GM23248 (cell line): ENCODE results near the gene TUG1. TPM values are rescaled to one million over a fixed set of nuclear protein-coding genes. Genes with fewer than 3 reads are reported as not detected.

ENCODE experiments used
- DNase-seq: peaks from one replicate; pipeline ENCODE4 v3.0.0-alpha.2; 2015
- H2AFZ ChIP-seq: fragments of 200-600 bp; sonication (generic); 2 replicates; pipeline ENCODE4 v1.6.1; 2016; ENCODE audit warnings: antibody characterized with exemption
- H3F3A ChIP-seq: fragments of 200-600 bp; sonication (generic); 2 replicates; pipeline ENCODE4 v1.6.1; 2016; ENCODE audit warnings: mild to moderate bottlenecking, antibody characterized with exemption, mixed run types; ENCODE audit not compliant: insufficient read depth
- H3K27ac ChIP-seq: fragments of 200-600 bp; sonication (generic); 2 replicates; pipeline ENCODE4 v1.5.1; 2016; ENCODE audit warnings: mild to moderate bottlenecking
- H3K27me3 ChIP-seq: fragments of 200-600 bp; sonication (generic); replicated peaks from 2 replicates; pipeline ENCODE4 v1.6.1; 2016; ENCODE audit warnings: mild to moderate bottlenecking; ENCODE audit not compliant: insufficient read depth
- H3K36me3 ChIP-seq: fragments of 200-600 bp; sonication (generic); 2 replicates; pipeline ENCODE4 v1.6.1; 2016; ENCODE audit warnings: low read depth, mild to moderate bottlenecking
- H3K4me1 ChIP-seq: fragments of 200-600 bp; sonication (generic); 2 replicates; pipeline ENCODE4 v1.6.1; 2016; ENCODE audit warnings: mild to moderate bottlenecking; ENCODE audit not compliant: insufficient read depth
- H3K4me2 ChIP-seq: fragments of 200-600 bp; sonication (generic); one replicate; pipeline ENCODE4 v1.6.1; 2016; ENCODE audit warnings: mild to moderate bottlenecking; ENCODE audit not compliant: unreplicated experiment
- H3K4me3 ChIP-seq: fragments of 200-600 bp; sonication (generic); 2 replicates; pipeline ENCODE4 v1.5.1; 2016; ENCODE audit warnings: mild to moderate bottlenecking
- H3K79me2 ChIP-seq: fragments of 200-600 bp; sonication (generic); 2 replicates; pipeline ENCODE4 v1.6.1; 2016; ENCODE audit warnings: mild to moderate bottlenecking; ENCODE audit not compliant: insufficient read depth
- H3K9ac ChIP-seq: fragments of 200-600 bp; sonication (generic); 2 replicates; pipeline ENCODE4 v1.6.1; 2016; ENCODE audit warnings: mild to moderate bottlenecking
- H3K9me2 ChIP-seq: fragments of 200-600 bp; sonication (generic); 2 replicates; pipeline ENCODE4 v1.6.1; 2016; ENCODE audit warnings: mixed run types, mild to moderate bottlenecking, moderate library complexity; ENCODE audit not compliant: insufficient read depth
- H3K9me3 ChIP-seq: fragments of 200-600 bp; sonication (generic); one replicate; pipeline ENCODE4 v1.6.1; 2017; ENCODE audit warnings: low read depth
- H4K20me1 ChIP-seq: fragments of 200-600 bp; sonication (generic); 2 replicates; pipeline ENCODE4 v1.6.0; 2016; ENCODE audit not compliant: insufficient read depth
- EZH2 ChIP-seq: fragments of 200-600 bp; sonication (generic); IDR thresholded peaks from 2 replicates; pipeline ENCODE4 v1.6.1; 2018; ENCODE audit warnings: antibody characterized with exemption, mild to moderate bottlenecking; ENCODE audit not compliant: insufficient read depth, poor library complexity, severe bottlenecking
- EZH2phosphoT487 ChIP-seq: fragments of 200-600 bp; sonication (generic); IDR thresholded peaks from 2 replicates; pipeline ENCODE4 v1.6.1; 2018; ENCODE audit warnings: antibody characterized with exemption, moderate library complexity, mild to moderate bottlenecking, low read depth; ENCODE audit not compliant: insufficient read depth
- WGBS, 2 experiments: methylation state at CpG; one replicate each; pipeline ENCODE4 v1.1.6; 2015 to 2017; ENCODE audit warnings: low lambda C conversion rate in 2 of 2, low coverage in 1 of 2; ENCODE audit errors: missing lambda C conversion rate in 2 of 2; 5-methylcytosine and 5-hydroxymethylcytosine counted together
- in situ Hi-C: fragments of 300-500 bp; cut with MboI; formaldehyde crosslinking; loops from 2 replicates; pipeline ENCODE4 v1.15.0; 2020
- polyA plus RNA-seq: library from polyadenylated mRNA; unstranded; fragments of >200 nt; fragmentation: Nextera tagmentation; extraction: Ambion mirVana; gene quantifications from 2 replicates; pipeline ENCODE4 v1.2.1, GENCODE V29; 2016
- small RNA-seq: library from RNA; depleted of rRNA; stranded (forward); fragments of <200 nt; gene quantifications from one replicate; pipeline ENCODE3, GENCODE V24; 2014; ENCODE audit warnings: low read depth, low replicate concordance
- total RNA-seq: library from RNA; depleted of rRNA; stranded (reverse); fragments of >200 nt; shearing (Covaris generic); gene quantifications from 2 replicates; pipeline ENCODE4 v1.2.3, GENCODE V29; 2014; rRNA removed

Gene TUG1
- total and polyA plus RNA-seq, 2 experiments from 2014 or later = 26.6 to 65.9 TPM

DNA sequence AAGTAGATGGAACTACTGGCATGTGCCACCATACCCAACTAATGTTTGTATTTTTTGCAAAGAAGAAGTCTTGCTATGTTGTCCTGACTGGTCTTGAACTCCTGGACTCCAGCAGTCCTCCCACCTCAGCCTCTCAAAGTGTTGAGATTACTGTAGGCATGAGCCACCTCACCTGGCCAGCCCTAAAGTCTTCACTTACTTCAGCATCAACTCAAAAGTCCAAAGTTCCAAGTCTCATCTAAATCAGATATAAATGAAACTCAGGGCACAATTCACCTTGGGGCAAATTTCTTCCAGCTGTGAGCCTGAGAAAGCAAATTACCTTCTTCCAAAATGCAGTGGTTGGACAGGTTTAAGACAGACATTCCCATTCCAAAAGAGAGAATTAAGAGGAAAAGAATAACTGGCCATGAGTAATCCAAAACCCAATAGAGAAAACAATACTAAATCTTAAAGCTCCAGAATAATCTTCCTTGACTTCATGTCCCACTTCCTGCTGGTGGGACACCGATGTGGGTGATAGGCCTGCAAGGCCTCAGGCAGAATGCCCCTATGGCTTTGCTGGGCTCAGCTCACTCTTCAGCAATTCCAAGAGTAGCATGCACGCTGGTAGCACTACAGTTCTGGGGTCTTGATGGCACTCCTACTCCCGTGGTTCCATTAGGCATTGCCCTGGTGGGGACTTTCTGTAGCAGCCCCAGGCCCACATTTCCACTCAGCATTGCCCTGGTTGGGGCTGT is 50.3 kb downstream of the TUG1 start:
- no peaks in the 10 kb centered on the region for H3K79me2 ChIP-seq
- no peak for DNase-seq
- H2AFZ ChIP-seq = no peak overlapping the region
- H3K27me3 ChIP-seq = no peaks in the 10 kb centered on the region; the same call in 1 of the 2 replicates
- 82 to 85% methylated on average over 3 of the region's 3 CpGs for WGBS, 2 experiments
- no peak overlapping the region for H3K4me2 ChIP-seq
- no peak overlapping the region for H3K27ac ChIP-seq
- no peaks in the 10 kb centered on the region for H3K36me3 ChIP-seq
- no peaks in the 10 kb centered on the region for H3F3A ChIP-seq
- H3K9me2 ChIP-seq = no peaks in the 10 kb centered on the region
- in situ Hi-C loops = no loop called here
- no peaks in the 10 kb centered on the region for H4K20me1 ChIP-seq
- H3K4me3 ChIP-seq = no peak overlapping the region
- H3K9ac ChIP-seq = no peak overlapping the region
- no peaks in the 10 kb centered on the region for H3K9me3 ChIP-seq
- TF ChIP-seq EZH2phosphoT487 = no peak
- TF ChIP-seq EZH2 = no peak
- H3K4me1 ChIP-seq = no peaks in the 10 kb centered on the region

DNA sequence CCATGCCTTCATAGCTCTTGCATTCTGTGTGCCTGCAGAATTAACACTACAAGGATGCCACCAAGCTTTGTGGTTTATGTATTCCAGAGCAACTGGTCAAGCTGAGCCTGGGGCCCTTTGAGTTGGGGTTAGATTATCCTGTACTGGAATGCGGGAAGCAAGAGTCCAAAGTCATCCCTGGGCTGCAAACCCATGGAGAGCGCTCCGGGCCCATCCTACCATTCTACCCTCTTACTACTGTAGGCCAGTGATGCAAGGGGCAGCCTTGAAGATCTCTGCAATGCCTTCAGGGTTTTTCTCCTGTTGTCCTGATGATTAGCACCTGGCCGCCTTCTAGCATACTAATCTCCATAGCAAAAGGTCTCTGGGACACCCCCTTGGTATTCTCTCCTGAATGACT is 51.3 kb downstream of the TUG1 start:
- Histone ChIP-seq H3K9ac (no peak overlapping the region), H3K4me3 (no peak overlapping the region), H3K27me3 (no peaks in the 10 kb centered on the region; the same call in 1 of the 2 replicates), H3K4me2 (no peak overlapping the region), H3K4me1 (no peaks in the 10 kb centered on the region), H4K20me1 (no peaks in the 10 kb centered on the region), H3K79me2 (no peaks in the 10 kb centered on the region), H3K36me3 (no peaks in the 10 kb centered on the region), H3F3A (no peaks in the 10 kb centered on the region), H3K27ac (no peak overlapping the region), H3K9me3 (no peaks in the 10 kb centered on the region), H3K9me2 (no peaks in the 10 kb centered on the region), H2AFZ (no peak overlapping the region)
- in situ Hi-C loops = no loop called here
- DNase-seq = no peak
- TF ChIP-seq EZH2phosphoT487 = no peak
- TF ChIP-seq EZH2 = no peak
- WGBS, 2 experiments = 79 to 86% methylated on average over 4 of the region's 4 CpGs

DNA sequence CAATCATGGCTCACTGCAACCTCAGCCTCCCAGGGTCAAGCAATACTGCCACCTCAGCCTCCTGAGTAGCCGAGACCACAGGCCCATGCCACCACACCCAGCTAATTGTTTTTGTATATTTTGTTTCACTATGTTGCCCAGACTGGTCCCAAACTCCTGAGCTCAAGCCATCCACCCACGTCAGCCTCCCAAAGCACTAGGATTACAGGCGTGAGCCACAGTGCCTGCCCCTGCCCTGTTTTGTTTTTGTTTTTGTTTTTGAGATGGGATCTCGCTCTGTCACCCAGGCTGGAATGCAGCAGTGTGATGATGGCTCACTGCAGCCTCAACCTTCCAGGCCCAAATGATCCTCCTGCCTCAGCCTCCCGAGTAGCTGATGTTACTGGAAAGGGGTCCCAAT is 53.5 kb downstream of the TUG1 start:
- TF ChIP-seq EZH2 = no peak
- no peak for TF ChIP-seq EZH2phosphoT487

More for the DNA sequence above, 53.5 kb downstream of the TUG1 start:
- no peak overlapping the region for H3K9ac ChIP-seq
- no peak overlapping the region for H2AFZ ChIP-seq
- no peak overlapping the region for H3K4me3 ChIP-seq
- no peak for DNase-seq
- H3K9me2 ChIP-seq = no peaks in the 10 kb centered on the region
- H4K20me1 ChIP-seq = no peaks in the 10 kb centered on the region
- no peaks in the 10 kb centered on the region for H3K9me3 ChIP-seq
- H3K79me2 ChIP-seq = no peaks in the 10 kb centered on the region
- H3K4me2 ChIP-seq = no peak overlapping the region
- no peaks in the 10 kb centered on the region for H3K4me1 ChIP-seq
- no peaks in the 10 kb centered on the region for H3K27me3 ChIP-seq
- no peak overlapping the region for H3K27ac ChIP-seq
- no peaks in the 10 kb centered on the region for H3K36me3 ChIP-seq
- H3F3A ChIP-seq = no peaks in the 10 kb centered on the region
- in situ Hi-C loops = no loop called here
- 75 to 78% methylated on average over 5 of the region's 5 CpGs for WGBS, 2 experiments

Small RNA genes lying within 50 kb of the gene (small RNA-seq; reads per million reads assigned to genes)
- gene RF01892 = not detected

Other genes with a start within 250 kb of the TUG1 start
- gene MORC2, start 491 bp upstream of the TUG1 start, total RNA-seq = 16.1 and 16.8 TPM in 2 replicates
- 13.2 and 13.3 TPM in 2 replicates for gene MORC2, start 491 bp upstream of the TUG1 start, polyA plus RNA-seq
- gene SMTN, start 112.1 kb downstream of the TUG1 start, total RNA-seq = 160 and 175 TPM in 2 replicates
- gene SMTN, start 112.1 kb downstream of the TUG1 start, polyA plus RNA-seq = 96.7 and 98.1 TPM in 2 replicates
- 216 and 268 TPM in 2 replicates for gene SELENOM, start 138.3 kb downstream of the TUG1 start, total RNA-seq
- gene SELENOM, start 138.3 kb downstream of the TUG1 start, polyA plus RNA-seq = 522 and 537 TPM in 2 replicates
- gene INPP5J, start 153.7 kb downstream of the TUG1 start, total RNA-seq = 0.13 TPM in 1 of 2 replicates, not detected in the other
- 0.15 and 0.26 TPM in 2 replicates for gene INPP5J, start 153.7 kb downstream of the TUG1 start, polyA plus RNA-seq
- not detected in 2 replicates for gene PLA2G3, start 171.2 kb downstream of the TUG1 start, total RNA-seq
- not detected in 2 replicates for gene PLA2G3, start 171.2 kb downstream of the TUG1 start, polyA plus RNA-seq
- 46.2 and 47.3 TPM in 2 replicates for gene RNF185, start 190.9 kb downstream of the TUG1 start, total RNA-seq
- gene RNF185, start 190.9 kb downstream of the TUG1 start, polyA plus RNA-seq = 49.8 and 52.0 TPM in 2 replicates
- 19.3 and 19.5 TPM in 2 replicates for gene LIMK2, start 243.0 kb downstream of the TUG1 start, total RNA-seq
- gene LIMK2, start 243.0 kb downstream of the TUG1 start, polyA plus RNA-seq = 10.7 and 11.1 TPM in 2 replicates